ENCODE measurements around the gene ZNF577.
"Not testable (repeated sequence)": the region's sequence is repeated elsewhere in the genome, so short reads cannot be mapped to it uniquely, and the experiment has no call there.

The ZNF577 gene

GRCh38 chr19:51887522-51888498, at the start of gene ZNF577:
TSS of gene ZNF577 (minus strand) at chr19:51887951. CDS start at chr19:51880382, 7,569 bp downstream.
- peak; percentile 93 for DNase-seq

DNA sequence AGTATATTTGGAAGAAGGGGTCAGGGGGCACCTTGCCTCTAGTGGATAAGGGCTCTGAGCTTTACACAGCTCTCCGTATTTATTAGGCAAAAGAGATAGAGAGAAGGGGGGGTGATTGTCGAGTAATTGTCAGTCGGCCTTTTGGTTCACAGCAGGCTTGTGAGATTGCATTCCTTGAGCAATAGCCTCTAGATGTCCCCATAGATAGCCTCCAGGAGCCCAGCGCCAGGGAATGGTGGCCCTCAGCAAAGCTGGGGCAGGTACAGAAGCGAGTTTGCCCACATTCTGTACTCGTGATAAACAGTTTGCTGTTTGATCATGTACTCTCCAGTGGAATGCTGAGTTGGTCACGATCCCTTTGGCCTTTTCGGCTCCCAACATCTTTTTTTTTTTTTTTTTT, 44.2 kb upstream of the ZNF577 start:
- no peak for DNase-seq

- DNase-seq: no peak
These were observed 40.1 kb upstream of the ZNF577 start for GRCh38 chr19:51927859-51928258.

DNA sequence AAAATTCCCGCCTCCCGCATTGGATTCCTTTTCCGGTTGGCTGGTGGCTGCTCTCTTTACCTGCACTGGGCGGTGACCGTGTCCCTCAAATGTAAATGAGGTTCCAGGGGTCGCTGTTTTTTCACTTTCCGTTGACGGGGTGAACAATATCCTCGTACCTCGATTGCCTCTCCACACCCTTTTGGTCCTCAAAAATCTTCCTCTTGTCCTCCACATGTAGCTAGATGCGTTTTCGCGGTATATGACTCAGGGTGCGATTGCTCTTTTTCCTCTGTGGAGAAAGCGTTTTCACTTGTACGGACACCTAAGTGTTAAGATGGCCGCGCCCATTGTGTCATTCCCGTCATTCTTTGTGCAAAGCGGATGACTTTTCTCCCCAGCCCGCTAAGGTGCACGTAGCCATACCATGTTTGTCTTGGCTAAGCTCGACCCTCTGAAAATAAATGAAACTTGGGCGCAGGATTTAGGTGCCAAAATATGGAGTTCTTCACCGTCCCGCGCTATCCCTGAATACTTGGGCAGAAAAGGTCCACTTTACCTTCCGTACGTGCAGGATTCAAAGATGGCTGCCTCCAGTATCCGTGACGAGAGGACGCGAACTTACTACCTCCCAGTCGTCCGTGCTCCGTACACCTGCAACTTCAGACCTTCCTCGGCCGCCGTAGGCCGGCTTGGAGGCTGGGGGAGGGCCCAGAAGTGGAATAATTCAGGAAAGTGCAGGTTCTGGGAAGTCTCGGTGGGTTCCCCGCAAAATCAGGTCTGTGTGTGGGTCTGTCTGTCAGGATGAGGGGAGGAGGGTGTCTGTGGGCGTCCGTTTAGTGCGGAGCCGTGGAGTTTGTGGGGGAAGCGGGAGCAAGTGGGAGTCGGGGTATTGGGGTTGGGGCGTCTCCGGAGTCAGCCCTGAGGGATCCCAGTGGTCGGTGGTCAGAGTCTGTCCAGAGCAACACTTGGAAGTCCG, 39.3 kb upstream of the ZNF577 start, which contains the start of gene ZNF613:
TSS of gene ZNF613 (plus strand) at position 689 of the 958 bp plus-strand sequence. CDS start 8,749 bp downstream, outside the sequence.
- DNase-seq: peak; percentile 93

DNA sequence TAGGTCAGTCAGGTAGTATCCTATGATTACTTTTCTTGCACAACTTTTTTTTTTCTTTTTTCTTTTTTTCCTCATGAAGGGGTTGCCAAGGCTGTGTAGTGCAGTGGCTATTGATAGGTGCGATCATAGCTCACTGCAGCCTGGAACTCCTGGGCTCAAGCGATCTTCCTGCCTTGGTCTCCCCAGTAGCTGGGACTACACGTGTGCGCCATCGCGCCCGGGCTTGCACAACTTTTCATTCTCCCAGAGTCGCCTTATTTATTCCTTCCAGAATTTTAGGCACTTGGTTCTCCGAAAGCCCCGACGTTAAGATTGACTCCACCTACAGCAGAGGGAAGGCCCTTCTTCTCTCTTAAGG, 38.7 kb upstream of the ZNF577 start:
- DNase-seq: no peak

GRCh38 chr19:51921949-51922348, 34.2 kb upstream of the ZNF577 start:
- no peak for DNase-seq

- DNase-seq: no peak
These were observed 31.9 kb upstream of the ZNF577 start for GRCh38 chr19:51919606-51920005.

- DNase-seq: no peak
These were observed 28.4 kb upstream of the ZNF577 start for GRCh38 chr19:51916167-51916566.

DNA sequence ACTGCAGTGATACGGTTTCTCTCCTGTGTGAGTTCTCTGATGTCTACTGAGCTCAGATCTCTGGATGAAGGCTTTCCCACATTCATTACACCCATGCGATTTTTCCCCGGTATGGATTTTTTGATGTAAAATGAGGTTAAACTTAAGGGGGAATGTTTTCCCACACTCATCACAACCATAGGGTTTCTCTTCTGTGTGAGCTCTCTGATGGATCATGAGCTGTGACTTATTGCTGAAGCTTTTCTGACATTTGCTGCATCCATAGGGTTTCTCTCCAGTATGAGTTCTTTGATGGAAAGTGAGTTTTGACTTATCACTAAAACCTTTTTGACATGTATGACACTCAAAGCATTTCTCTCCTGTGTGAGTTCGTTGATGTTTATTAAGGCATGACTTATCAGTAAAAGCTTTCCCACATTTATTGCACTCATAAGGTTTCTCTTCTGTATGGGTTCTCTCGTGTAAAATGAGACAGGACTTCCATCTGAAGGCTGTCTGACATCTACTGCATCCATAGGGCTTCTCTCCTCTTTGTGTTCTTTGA, 27.6 kb upstream of the ZNF577 start:
- no peak for DNase-seq

DNA sequence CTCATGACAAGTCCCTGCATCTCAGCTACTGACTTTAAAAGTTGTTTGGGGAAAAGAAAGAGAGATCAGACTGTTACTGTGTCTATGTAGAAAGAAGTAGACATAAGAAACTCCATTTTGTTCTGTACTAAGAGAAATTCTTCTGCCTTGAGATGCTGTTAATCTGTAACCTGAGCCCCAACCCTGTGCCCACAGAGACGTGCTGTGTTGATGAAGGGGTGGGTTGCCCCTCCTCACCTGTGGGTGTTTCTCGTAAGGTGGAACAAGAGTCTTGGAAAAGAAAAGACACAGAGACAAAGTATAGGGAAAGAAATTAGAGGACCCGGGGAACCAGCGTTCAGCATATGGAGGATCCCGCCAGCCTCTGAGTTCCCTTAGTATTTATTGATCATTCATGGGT, 20.2 kb upstream of the ZNF577 start:
- DNase-seq: not testable (repeated sequence)

GRCh38 chr19:51906108-51906507, 18.4 kb upstream of the ZNF577 start:
- DNase-seq: not testable (repeated sequence)

- not testable (repeated sequence) for DNase-seq
These were observed 17.9 kb upstream of the ZNF577 start for GRCh38 chr19:51905639-51906038.

GRCh38 chr19:51905206-51905605, 17.5 kb upstream of the ZNF577 start:
- no peak for DNase-seq

GRCh38 chr19:51904331-51905165, 16.8 kb upstream of the ZNF577 start, which contains the start of gene ZNF649:
TSS of gene ZNF649 (minus strand) at chr19:51905017. CDS start at chr19:51900107, 4,910 bp downstream.
- peak; percentile 91 for DNase-seq

DNA sequence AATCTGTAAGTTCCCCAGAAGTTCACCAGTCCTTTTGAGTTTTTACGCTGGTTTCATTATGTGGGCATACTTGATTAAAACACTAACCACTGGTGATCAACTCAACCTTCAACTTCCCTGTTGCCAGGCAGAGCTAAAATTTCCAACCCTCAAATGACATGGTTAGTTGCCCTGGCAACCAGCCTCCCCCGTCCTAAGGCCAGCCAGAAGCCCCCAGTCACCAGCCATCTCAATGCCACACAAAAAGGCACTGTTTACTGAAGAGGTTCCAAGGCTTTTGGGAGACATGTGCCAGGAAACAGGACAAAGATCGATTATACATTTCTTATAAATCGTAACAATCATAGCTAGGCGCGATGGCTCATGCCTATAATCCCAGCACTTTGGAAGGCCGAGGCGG, 15.4 kb upstream of the ZNF577 start:
- no peak for DNase-seq

DNA sequence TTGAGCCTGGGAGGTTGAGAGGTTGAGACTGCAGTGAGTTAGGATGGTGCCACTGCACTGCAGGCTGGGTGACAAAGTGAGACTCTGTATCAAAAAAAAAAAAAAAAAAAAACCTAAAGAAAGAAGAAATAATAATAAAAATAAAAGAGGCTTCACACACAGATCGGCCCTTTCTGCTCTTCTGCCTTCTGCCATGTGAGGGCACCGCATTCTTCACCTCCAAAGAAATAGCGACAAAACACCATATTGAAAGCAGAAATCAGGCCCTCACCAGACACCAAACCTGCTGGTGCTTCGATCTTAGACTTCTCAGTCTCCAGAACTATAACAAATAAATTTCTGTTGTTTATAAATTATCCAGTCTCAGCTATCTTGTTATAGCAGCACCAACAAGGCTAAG, 14.1 kb upstream of the ZNF577 start:
- DNase-seq: no peak

- DNase-seq: no peak
These were observed 3.5 kb upstream of the ZNF577 start for GRCh38 chr19:51891193-51891747.

GRCh38 chr19:51889934-51890333, 2.2 kb upstream of the ZNF577 start:
- no peak for DNase-seq

GRCh38 chr19:51884713-51885112, 3.0 kb downstream of the ZNF577 start:
- no peak for DNase-seq

- no peak for DNase-seq
These were observed 5.2 kb downstream of the ZNF577 start for GRCh38 chr19:51882518-51882917.

DNA sequence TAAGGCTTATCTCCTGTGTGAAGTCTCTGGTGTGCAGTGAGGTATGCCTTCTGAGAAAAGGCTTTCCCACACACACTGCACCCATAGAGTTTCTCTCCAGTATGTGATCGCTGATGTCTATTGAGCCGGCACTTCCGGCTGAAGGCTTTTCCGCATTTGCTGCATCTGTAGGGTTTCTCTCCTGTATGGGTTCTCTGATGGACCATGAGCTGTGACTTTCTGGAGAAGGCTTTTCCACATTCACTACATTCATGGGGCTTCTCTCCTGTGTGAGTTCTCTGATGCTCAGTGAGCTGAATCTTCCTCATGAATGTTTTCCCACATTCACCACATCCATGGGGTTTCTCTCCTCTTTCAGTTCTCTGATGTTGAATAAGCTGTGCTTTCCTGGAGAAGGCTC, 14.7 kb downstream of the ZNF577 start:
- DNase-seq: no peak
